Subcutaneous adipose tissue (tissue), 4 donors: ENCODE measurements around the gene TRIOBP. TPM values are rescaled to one million over a fixed set of nuclear protein-coding genes. Genes with fewer than 3 reads are reported as not detected.

Source experiments
- CTCF ChIP-seq: fragments of 450-650 bp; IDR thresholded peaks from one replicate; pipeline ENCODE4 v1.5.1; 2016; ENCODE audit warnings: low read depth, mild to moderate bottlenecking, control low read depth, antibody characterized with exemption, moderate library complexity
- total RNA-seq, 4 donors: library from RNA; depleted of rRNA; stranded (reverse); fragments of >200 nt; gene quantifications; one replicate each; pipeline ENCODE4 v1.1.0, GENCODE V29; 2016

Gene TRIOBP
- total RNA-seq, 4 donors from 2014 or later = 46.6 to 160 (median 77.6) TPM

- no peak for TF ChIP-seq CTCF
Observed at GRCh38 chr22:37733625-37734401, 37.0 kb downstream of the TRIOBP start.

GRCh38 chr22:37734402-37734700 lies 37.5 kb downstream of the TRIOBP start:
- no peak for TF ChIP-seq CTCF

- TF ChIP-seq CTCF = no peak
Observed at GRCh38 chr22:37734964-37735451, 38.2 kb downstream of the TRIOBP start.

GRCh38 chr22:37739035-37739434 lies 42.2 kb downstream of the TRIOBP start:
- TF ChIP-seq CTCF = no peak

- no peak for TF ChIP-seq CTCF
Observed at GRCh38 chr22:37739611-37740049, 42.8 kb downstream of the TRIOBP start.

GRCh38 chr22:37740455-37741311 lies 43.8 kb downstream of the TRIOBP start:
- no peak for TF ChIP-seq CTCF

- TF ChIP-seq CTCF = no peak
Observed at GRCh38 chr22:37741312-37741795, 44.5 kb downstream of the TRIOBP start.
